ELR (cell line): Measurements from ENCODE around the gene CDK11B.
"Not testable (repeated sequence)": the region's sequence is repeated elsewhere in the genome, so short reads cannot be mapped to it uniquely, and the experiment has no call there.

Source experiments
- DNase-seq: peaks from one replicate; pipeline ENCODE4 v3.0.0-alpha.2; 2015; ENCODE audit warnings: low read depth

Gene CDK11B

DNA sequence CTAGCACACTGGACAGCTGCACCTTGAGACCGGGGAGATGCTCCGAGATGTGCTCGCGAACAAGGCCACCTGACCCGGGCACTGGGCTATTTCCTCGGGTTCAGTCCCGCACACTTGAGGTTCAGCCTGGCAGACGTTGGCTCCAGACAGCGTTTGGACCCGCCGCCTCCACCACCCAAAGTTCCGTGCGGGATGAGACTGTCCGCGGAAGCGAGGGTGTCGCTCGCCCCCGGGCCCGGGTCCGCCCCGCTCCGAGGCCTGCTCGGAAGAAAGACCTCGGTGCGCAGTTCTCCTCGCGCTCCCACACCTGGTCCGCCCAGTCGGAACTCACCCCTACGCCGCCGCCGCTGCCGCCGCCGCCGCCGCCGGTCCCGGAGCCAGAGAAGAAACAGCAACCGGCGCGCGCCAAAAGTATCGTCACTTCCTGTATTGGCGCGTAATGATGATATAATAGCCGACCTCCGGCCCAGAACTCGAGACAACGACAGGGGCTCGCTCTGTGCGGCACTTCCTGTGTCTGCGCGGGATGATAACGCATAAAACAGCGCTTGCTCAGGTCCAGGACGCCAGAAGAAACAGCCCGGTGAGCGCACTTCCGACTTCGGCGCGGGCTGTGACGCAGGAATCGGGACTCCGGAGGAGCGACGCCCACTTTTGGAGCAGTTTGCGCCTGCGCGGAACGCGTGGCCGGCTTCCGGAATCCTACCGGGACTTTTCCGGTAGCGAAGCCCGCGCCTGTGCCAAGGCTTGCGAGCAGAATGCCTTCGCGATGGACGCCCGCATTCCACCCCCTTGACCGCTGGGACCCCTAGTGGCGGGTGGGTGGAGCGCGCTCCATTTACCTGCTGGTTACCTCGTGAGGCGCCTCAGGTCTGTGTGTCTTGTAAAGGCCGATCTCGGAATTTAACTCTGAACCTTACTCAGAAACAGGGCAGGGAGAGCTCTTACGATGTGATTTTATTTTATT, at the start of gene CDK11B:
Gene CDK11B (minus strand): TSS at position 422 of the 967 bp plus-strand sequence. CDS start 1,519 bp downstream, outside the sequence.
- peak; percentile 97 for DNase-seq

DNA sequence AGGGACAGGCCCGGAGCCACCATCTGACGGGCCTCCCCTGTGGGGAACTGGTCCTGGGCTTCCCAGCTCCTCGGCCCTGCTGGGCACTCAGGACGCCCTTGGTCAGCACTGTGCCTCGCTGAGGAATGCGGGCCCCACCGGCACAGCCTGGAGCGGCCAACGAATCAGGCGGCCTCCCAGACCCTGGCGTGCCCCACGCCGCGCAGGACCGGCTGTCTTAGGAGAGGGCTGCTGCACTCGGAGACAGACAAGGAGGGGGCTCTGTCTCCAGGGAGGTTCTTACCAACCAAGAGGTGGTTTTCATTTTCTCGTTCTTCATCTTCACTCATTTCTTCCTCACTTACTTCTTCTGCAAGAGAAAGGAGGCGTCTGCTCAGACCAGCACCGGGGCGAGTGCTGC, 49.1 kb upstream of the CDK11B start:
- DNase-seq, result not testable (repeated sequence)

DNA sequence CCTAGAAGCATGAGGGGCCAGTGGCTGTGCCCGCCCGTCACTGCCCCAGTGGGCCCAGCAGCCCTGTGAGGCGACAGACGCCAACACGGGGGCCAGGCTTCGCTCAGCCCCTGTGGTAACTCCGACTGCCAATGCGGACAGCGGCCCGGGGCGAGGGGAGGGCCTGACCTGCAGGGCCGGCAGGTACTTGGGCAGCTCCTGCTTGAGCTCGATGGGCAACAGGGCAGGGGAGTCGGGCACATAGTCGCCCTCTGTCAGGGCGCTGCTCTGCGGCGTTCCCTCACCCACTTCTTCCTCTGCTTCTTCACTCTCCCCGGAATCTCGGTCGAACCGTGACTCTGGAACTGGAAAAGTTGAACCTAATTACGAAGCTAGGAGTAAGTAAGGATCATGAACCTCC, 48.4 kb upstream of the CDK11B start:
- not testable (repeated sequence) for DNase-seq

DNA sequence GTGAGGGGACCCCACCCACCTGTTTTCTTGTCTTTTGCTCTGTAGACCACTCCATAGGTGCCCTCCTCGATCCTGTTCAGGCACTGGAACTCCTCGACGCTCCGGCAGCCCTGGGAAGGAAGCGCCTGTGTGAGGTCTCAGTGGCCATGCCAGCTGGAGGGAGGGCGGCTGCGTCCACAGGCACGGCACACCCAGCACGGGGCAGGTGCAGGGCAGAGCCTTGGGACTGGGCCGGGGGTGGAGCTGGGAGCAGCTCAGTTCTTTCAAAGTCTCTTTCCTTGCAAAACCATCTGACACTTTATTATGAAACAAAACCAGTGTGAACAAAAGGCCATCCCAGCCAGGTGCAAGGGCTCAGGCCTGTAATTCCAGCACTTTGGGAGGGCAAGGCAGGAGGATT, 46.8 kb upstream of the CDK11B start:
- not testable (repeated sequence) for DNase-seq

DNA sequence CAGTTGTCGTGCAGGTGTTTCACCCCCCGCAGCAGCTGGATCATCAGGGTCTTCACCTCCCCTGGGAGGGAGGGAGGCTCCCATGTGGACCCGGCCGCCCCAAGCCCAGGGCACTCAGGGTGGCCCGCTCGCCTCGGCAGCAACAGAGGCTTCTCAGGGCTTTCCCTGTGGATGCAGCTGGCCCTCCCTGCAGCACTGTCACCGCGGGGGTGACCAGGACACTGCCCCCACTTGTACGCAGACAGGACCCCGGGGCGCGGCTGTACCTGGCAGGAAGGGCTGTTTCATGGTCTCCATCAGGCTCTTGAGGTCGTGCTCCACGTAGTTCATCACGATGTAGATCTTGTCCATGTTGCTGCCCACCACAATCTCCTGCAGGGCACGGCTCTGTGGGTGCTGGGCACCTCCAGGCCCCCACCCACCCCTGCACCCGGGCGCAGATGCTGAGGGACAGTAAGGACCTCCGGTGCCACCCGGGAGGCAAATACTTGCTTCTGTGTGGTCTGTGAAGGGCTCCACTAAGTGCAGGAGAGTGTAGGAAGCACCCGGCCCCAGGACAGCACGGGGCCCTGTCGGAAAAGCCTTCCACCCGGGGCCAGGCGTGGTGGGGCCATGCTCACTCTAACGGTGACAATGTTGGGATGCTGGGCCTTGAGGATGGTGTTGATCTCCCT, 45.6 kb upstream of the CDK11B start:
- not testable (repeated sequence) for DNase-seq

DNA sequence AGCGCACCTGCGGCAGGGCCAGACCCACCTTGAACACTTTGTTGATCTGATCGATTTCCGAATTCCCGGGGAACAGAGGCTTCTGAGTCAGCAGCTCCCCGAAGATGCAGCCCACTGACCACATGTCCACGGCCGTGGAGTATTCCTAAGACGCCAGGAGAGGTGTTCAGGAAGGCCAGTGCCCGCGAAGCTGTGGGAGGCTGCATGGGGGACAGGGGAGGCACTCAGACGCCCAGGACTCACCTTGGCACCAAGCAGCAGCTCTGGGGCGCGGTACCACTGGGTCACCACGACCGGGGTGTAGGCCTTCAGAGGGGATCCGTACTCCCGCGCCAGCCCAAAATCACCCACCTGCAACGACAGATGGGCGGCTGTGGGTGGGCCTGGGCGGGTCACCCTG, 45.0 kb upstream of the CDK11B start:
- no peak for DNase-seq

DNA sequence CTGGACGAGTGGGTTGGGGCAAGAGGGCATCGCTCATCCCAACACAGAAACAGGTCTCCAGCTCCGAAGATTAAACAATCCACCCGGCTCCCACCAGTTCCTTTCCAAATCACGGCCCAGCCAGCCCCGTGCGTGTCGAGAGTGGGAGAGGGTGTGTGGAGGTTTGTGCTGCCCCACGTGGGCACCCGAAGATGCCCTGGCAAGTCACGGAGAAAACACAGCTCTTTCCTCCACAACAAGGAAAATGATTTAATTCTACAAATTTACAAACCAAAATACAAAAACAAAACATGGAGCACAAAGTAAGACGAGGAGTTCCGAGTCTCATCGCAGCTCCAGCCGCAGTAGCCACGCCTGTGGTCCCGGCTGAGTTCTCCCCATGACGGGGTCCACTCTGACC, 43.7 kb upstream of the CDK11B start:
- DNase-seq, result not testable (repeated sequence)

DNA sequence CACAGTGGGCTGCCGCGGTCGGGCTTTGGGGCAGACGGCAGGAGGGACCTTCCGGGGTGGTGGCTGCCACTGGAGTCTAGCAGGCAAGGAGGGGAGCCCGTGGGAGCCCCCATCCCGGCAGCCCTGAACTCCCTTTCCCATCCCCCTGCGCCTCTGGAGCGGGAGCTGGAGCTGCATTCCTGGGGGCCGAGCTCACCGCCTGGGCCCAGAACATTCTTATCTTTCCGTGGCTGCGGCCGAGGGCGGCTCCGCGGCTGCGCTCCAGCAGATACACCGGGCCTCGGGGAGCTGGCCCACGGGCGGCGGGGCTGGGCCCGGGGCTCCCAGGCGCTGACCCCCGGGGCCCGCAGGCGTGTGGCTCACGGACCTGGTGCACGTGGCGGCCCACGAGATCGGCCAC, 41.8 kb upstream of the CDK11B start:
- not testable (repeated sequence) for DNase-seq

DNA sequence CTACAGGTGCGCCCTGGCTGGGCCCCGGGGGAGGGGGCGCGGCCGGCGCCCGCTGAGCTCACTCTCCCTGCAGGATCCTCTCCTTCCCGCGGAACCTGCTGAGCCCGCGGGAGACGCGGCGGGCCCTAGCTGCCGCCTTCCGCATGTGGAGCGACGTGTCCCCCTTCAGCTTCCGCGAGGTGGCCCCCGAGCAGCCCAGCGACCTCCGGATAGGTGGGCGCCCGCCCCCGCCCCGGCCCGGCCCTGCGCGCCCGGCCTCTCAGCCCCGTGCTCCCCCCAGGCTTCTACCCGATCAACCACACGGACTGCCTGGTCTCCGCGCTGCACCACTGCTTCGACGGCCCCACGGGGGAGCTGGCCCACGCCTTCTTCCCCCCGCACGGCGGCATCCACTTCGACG, 41.3 kb upstream of the CDK11B start:
- DNase-seq, result not testable (repeated sequence)

DNA sequence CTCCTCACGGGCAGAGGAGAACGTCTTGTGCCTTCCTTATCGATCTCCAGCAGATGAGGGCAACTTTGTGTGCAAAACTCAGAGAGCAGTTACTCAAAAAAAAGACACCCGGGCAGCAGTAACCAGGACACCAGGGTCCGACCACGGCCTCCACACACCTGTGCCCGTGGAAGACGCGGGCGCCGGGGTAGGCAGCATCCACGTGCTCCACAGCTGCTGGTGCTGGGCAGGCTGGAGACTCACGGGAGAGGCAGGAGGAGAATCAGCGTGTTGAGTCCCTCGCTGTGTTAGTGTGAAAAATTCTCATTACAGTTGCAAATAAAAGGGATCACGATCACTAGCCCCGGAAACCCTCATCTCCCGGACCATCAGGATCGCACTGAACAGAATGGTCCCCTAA, 40.3 kb upstream of the CDK11B start:
- not testable (repeated sequence) for DNase-seq

DNA sequence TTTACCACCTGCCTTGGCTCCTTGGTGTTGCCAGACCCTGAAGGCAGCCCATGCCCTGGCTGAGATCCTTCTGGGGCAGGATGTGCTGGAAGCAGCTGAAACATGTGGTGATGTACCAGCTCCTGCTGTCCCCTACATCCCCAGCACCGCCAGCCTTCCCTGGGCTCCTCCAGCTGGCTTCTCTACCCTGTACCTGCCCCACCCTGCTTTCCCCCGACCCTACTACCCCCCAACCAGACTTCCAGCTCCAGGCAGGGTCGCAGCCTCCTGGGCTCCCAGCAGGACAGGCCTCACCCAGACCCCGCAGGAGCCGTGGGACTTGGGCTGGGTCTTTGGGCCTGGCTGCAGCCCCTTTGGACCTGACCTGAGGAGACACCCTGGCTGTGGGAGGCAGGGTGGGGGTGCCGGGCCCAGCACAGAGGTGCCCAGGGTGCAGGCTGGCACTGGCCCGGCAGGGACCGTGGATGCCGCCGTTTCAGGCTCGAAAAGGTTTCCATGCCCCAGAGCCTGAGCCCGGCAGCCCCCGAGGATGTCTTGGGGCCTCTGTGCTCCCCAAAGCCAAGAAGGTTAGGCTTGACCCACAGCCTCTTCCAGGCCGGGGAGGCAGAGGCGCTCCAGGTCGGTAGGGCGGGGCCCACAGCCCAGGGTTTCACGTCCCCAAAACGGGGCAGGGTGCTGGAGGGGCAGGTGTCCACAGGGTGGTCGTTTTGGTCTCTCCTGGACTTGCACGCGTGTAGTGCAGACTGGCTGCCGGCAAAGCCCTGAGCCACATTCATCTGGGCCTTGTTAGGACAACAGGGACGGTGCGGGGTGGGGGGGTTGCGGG, 38.8 kb upstream of the CDK11B start:
- DNase-seq, result not testable (repeated sequence)

DNA sequence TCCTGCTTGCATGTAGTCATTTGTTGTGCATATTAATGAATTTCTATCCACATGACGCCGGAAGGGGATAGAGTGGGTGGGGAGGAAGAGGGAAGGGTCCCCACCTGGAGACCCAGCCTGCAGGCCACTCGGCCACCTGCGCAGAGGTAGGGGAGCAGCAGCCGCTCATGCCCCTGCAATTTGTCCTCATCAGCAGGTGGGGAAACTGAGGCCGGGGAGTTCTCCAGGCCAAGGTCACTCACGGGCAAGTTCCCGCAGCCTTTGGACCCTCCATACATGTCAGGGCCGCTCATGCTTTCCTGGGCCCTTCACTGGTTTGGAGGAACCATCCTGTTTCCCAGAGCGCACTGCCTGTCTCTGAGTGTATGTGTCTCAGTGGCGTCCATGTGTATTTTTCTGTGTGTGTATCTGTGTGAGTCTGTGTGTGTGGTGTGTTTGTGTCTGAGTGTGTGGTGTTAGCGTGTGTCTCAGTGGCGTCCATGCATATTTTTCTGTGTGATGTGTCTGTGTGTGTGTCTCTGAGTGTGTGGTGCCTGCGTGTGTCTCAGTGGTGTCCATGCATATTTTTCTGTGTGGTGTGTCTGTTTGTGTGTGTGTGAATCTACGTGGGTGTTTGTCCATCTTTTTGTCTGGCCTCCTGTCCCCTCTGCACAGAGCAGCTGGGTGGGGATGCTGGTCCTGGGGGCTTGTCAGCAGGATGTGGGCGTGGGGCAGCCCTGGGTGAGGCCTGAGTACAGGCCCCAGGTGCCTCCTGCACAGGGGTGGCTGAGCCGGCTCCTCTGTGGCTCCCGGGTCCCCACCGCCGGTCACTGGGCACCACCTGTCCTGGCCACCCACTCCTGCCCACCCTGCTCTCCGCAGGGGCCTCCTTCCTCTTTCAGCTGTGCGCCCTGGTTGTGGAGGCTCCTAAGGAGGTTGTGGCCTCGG, 37.9 kb upstream of the CDK11B start:
- not testable (repeated sequence) for DNase-seq

DNA sequence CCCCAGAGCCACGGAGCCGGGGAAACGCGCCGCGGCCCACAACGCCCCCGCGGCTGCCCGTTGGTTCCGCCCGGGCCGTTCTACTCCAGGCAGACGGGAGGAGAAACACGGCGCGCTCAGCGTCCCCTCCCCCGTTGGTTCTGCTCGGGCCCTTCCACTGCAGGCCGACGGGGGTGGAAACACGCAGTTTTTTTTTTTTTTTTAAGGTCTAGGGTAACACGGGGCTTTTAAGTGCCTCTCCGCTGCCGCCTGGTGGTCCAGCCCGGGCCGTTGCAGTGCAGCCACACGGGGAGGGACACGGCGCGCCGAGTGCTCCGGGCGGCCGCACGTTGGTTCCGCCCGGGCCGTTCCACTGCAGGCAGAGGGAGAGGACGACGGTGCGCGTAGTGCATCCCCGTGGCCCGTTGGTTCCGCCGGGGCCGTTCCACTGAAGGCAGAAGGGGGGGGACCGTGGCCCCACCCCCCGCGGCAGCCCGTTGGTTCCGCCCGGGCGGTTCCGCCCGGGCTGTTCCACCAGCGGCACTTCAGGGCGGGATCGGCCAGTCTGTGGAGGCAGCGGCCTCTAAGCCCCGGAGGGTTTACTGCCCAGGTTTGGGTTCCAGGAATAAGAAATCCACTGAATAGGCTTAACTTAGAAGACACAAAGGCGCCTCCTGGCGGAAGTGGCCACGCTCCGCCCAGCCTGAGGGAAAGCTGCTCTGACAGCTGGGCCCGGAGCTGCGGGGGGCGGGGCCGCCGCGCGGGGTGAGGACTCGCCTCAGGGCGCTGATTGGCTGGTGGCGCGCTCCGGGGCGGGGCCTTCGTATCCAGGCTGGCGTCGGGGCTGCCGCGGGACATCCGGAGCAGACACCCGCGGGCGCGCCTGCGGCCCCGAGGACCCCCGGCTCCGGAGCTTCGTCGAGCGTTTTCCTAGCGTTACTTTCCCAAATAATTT, 34.2 kb upstream of the CDK11B start, which contains the start of gene SLC35E2B:
Gene SLC35E2B (minus strand): TSS at position 82 of the 934 bp plus-strand sequence. CDS start 16,096 bp downstream, outside the sequence.
- peak; percentile 87 for DNase-seq

DNA sequence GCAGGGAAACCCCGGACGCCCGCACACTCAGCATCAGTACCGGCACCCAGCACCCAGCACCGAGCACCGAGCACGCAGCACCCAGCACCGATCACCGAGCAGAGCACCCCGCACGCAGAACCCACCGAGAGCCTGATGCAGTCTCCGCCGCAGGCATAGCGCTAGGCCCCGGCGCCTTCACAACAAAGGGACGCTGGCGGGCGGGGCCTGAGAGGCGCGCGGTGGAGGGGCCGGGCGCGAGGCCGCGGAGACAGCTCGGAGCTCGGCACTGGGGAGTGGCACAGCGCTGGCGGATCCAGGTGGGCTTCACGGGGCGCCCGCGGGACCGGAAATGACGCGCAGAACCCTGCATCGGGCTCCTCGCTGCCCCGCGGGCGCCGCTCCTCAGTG, 33.5 kb upstream of the CDK11B start:
- DNase-seq, result peak; percentile 65

DNA sequence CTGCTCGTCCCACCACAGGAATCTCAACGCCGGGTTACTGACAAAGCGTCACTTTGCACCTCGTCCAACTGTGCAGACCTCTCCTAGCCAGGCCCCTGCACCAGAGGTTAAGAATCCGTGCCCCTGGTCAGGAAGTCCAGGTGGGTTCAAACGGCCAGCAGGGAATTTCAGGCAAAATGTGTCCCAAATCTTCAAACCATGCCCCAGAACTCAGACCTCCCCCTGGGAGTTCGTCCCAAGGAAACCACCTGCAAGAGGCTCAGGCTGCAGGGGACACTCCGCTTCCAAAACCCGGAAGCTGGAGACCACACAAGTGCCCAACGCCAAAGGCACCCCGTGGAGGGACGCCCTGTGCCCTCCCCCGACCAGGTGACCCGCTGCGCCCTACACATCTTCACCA, 32.6 kb upstream of the CDK11B start:
- DNase-seq, result not testable (repeated sequence)

DNA sequence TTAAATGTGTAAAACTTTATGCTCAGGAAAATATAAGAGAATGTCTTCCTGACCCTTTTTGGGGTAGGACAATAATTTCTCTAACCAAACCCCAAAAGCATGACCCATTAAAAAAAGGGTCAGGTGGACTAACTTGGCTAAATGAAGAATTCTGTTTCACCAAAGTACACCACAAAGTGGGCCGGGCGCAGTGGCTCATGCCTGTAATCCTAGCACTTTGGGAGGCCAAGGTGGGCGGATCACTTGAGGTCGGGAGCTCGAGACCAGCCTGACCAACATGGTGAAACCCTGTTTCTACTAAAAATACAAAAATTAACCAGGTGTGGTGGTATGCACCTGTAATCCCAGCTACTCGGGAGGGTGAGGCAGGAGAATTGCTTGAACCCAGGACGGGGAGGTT, 30.7 kb upstream of the CDK11B start:
- DNase-seq, result not testable (repeated sequence)

DNA sequence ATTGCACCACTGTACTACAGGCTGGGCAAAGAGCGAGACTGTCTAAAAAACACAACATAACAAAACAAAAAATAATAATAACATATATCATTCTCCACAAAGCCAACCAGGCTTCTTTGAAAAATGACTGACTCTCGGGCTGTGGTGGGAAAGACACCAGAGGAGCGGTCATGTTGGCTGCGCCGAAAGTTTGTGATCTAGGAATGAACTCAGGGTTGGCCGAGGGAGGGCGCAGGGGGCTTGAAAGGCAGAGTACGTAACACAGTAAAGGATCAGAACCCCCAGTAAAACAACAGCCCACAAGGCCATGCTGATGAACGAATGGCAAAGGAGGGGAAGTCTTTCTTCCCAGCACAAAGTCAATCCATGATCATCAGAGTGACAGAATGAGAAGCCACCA, 29.0 kb upstream of the CDK11B start:
- no peak for DNase-seq

DNA sequence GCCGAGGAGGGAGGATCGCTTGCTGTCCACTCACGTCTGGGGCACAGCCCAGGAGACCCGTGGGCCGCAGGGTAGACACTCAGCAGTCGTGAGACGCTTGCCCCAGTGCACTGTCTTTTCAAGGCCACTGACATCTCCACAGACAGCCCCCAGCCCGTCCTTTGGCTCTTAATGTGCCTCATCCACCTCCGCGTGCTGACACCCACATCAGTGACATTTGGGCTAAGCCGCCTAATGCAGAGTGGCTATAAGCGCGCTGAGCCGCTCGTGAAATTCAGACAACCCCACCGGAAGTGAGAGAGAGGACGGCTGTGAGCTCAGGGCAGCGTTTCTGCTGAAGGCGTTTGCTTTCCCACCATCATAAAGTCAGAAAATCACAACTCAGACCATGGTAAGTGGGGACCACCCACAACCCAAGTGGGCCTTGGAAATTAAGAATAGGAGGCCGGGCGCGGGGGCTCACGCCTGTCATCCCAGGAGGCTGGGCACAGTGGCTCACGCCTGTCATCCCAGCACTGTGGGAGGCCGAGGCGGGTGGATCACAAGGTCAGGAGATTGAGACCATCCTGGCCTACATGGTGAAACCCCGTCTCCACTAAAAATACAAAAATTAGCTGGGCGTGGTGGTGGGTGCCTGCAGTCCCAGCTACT, 25.4 kb upstream of the CDK11B start:
- DNase-seq, result no peak
